Kidney capillary endothelial cell (primary cell): ENCODE data around the gene ARHGEF17.
"Not testable (repeated sequence)": the region's sequence is repeated elsewhere in the genome, so short reads cannot be mapped to it uniquely, and the experiment has no call there.

Experiments
- DNase-seq: peaks from one replicate; pipeline ENCODE4 v3.0.0-alpha.2; 2018; ENCODE audit warnings: low spot score

ARHGEF17 gene

DNA sequence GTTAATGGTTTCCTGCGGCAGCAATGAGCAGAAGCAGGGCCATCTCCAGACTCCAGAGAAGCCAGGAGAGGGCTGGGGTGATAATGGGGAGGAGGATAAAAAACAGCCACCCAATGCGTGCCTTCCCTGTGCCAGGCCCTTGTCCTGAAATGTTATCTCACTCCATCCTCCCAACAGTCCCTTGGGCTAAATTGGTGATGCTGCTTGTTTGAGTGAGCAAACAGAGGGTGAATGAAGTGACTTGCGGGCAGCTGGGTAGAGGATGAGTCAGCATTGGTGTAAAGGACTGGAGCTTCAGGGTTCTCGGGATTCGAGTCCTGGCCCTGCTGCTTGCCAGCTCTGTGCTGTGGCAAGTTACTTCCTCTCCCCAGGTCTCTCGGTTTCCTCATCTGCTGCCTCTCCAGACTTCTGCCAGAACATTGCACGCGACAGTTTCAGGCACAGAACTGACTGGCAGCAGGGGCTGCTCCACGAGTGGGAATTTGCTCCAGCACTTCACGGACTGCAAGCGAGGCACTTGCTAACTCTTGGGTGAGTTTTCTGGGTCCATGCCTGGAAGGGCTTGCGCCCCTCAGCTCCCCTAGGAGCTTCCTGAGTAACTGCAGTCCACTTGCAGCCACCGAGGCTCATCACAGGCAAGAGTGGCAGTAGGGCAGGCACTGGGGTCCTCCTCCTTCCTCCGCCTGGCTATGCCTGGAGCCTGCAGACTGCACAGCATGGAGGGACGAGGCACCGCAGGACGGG is 36.0 kb upstream of the ARHGEF17 start, which contains the start of gene P2RY6:
Gene P2RY6, plus strand, starts transcription at position 403 of the 744 bp plus-strand sequence. CDS start 24,181 bp downstream, outside the sequence.
- no peak for DNase-seq

DNA sequence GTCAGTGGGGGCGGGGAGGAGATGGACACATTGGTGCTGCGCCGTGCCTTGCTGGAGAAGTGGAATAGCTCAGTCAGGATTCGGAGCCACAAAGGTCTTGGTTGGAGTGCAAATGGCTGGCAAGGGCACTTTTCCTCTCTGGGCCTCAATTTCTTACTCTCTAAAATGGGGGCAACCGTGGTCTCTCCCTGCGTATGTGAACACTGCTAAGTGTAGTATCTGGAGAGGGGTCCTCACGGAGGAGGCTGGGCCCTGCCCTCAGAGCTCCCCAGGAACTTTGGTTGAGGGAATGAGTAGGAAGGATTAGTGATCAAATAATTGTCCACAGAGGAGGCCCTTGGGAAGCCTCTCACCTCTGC is 35.4 kb upstream of the ARHGEF17 start:
- no peak for DNase-seq

DNA sequence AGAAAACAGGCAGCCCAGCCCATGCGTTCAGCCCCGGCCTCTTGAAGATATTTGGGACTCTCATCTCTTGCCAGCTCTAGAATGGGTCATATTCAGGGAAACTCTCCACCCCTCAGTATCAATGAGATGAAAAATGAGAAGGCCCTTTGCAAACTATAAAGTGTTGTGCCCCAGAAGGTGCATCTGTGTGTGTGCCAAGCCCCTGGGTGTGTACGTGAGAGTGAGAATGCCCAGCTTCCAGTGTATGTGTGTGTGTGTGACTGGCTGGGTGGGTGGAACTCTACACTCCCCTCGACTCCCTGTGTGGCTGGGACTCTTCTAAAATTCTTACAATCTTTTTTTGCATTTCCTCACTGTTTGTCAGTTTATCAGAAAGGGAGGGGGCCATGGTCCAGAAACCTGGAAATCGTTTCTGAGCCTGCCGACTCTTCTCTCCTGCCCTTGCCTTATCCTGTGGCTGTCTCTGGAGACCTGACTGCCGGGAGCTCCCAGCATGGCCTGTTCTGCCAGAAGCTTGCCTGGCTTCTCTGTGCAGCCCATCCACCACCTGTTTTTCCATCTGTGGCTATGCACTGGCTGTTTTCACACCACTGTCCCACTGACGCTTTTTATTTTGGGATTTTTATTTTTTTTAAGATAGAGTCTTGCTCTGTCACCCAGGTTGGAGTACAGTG is 34.7 kb upstream of the ARHGEF17 start:
- no peak for DNase-seq

DNA sequence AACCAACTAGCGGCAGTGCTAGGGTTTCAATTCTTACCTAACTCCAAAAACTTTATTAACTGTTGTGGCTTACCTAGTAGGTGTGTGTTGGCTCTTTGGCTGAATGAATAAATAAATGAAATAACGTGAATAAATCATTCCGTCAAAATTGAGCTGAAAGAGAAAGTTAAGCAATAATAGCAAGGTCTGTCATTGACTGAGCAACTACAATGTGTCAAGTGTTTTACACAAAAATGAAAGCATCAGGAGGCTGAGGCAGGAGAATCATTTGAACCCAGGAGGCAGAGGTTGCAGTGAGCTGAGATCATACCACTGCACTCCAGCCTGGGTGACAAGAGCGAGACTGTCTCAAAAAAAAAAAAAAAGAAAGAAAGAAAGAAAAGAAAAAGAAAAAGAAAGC is 33.9 kb upstream of the ARHGEF17 start:
- DNase-seq, result not testable (repeated sequence)

DNA sequence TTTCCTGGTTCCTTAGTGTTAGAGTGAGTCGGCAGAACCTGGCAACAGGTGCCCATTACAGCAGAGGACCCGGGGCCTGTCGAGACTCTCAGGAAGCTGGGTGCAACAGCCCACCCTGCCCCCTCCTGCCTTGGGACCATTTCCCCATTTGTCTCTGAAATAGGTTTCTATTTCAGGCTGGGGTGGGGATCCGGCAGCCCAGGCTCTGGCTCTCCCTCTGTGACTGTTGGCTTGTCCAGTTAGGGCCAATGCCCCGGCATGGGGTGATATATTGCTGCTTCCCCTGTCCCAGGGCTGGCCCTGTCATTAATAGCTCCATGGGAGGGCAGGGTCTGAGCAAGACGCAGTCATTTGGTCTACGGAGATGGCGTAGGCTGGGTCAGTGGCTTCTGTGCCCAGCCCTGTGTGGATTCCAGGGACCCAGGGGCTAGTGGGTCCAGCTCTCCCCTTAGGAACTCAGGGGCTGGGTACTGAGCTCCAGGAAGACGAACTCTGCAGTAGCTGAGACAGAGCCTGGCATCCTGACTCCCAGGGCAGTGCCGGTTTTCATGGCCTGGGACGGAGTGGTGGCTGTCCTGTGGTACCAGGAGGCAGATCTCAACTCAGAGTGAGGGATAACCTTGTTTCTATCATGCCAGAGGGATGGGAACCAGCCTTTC is 33.2 kb upstream of the ARHGEF17 start:
- no peak for DNase-seq

DNA sequence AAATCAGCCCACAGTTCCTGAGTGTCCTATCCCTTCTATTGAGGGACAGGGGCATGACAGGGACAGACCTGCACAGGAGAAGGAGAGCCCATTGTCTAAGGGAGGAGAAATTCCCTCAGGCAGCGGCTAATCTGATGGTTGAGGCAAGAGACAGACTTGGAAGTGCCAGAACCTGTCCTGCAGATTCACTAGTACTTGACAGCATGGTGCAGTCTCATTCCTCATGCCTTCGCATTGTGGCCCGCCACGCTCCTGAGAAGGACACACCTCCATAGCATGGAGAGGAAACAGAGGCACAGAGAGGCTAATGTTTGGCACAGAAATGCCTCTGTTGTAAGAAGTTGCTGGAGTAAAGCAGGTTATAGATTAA is 32.7 kb upstream of the ARHGEF17 start:
- DNase-seq, result no peak

DNA sequence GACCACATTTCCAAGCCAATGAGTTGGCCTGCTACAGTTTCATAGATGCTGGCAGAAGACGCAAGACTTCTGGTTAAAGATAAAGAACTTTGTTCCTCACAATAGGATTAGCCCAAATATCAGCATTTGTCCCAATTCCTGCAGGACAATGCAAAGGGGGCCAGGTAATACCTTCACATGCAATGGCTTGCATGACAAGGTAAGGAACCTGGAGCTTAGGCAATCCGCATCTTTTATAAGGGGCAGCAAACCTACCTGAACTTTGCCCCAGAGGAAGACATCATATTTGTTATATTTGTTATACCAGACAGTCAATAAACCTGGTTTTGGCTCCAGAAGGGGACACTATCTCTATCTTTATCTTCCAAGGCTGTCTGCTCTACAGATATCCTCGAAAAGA is 30.6 kb upstream of the ARHGEF17 start:
- DNase-seq, result no peak

DNA sequence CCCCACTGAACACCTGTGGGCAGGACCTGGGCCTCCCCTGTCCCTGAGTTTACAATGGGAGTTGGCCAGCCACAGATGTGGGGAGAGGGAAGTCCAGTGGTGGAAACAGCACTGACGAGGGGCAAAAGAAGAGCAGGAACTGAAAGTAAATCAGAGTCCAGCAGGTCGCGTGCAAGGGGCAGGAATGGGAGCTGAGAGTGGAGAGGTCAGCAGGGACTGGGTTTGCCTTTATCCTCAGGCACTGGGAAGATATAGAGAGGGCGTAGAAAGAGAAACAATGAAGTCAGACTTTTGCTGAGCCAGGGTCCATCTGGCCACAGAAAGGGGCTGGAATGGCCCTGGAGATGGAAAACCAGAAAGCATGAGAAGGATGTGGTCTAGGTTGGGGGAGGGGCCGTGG is 27.4 kb upstream of the ARHGEF17 start:
- DNase-seq, result no peak

DNA sequence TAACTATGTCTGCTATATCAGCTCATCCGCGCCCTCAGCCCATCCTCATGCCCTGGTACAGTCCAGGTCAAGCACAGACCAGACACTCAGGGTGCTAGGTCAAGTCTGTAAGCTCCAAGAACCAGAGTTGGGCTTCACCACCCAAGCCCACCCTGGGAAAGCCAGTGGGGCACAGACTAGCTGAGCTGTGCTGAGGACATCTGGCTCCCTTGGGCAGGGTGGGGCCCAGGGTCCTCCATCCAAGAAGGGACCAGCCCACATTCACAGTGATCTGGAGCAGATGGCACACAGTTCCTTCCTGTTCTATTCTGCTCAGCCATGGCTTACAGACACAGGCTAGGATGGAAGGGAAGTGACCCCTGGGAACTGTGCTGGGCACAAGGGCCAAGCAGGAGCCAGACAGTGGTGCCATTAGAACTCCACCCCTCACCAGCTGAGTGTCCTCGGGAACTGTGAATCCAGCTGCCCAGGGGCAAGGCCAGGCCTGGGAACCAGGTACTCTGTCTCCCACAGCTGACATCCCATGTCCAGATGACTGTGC is 26.8 kb upstream of the ARHGEF17 start:
- DNase-seq, result no peak

DNA sequence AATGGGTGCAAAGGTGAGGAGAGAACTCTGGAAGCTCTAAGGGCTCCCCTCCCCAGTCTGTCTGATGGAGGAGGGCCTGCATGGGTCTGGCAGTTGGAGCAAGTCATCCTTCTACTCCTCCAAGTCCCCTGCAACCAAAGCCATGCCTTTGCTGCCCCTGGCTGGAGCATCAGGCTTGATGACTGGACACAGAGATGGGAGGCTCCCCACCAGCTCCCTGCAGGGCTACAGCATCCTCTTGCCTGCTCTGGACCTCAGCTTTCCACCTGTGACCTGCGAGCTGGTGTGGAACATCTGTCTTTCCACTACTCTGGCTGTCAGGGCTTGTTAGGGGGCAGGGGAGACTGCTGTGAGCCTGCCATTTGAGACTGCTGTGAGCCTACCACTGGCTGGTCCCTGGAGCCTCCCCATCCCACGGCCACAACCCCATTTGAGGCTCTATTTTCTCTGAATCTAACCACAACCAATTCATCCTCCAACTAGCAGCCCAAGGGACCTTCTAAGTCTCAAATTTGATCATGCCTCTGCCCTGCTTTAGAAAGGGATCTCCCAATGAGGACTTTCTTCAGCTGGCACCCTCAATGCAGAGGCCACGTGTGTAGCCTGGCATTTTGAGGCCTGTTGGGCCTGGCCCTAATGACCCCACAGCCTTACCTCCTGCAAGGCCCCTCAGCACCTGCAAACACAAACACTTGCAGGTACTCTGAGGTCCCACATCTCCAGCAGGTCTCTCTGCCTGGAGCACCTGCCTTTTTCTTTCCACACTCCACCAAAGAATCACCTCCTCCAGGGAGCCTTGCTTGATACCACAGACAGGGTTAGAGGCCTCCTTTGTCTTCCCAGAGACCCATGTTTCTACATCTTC is 26.0 kb upstream of the ARHGEF17 start:
- DNase-seq, result no peak

DNA sequence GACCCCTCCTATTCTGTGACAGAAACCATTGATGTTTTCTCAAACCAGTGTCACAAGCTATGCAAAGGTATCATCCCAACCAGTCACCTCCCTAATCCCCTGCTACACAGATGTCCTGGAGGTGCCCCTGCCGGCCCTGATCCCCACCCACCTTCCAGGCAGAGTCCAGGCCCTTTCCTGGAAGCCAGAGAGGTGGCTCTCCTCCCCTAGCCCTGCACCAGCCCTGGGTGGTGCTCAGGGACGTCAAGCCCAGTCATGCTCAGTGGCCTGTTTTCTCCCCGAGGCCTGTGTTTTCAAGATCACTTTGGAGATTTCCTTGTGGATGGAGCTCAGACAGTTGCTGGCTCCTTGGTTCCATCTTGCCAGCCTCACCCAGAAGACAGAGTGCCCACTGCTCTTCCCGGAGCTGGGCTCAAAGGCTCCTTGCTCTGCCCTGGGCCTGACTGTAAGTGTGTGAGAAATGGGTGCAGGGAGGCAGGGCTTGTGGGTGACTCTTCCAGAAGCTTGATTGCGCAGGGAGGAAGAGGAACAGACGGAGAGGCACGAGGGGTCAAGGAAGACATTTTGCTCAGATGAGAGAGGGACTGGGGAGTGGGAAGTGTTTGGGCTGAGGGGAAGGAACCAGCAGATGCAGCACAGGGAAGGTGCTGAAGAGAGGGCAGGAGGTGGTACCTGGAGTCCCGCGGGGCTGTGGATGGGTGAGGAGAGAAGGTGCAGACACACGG is 24.6 kb upstream of the ARHGEF17 start:
- no peak for DNase-seq

DNA sequence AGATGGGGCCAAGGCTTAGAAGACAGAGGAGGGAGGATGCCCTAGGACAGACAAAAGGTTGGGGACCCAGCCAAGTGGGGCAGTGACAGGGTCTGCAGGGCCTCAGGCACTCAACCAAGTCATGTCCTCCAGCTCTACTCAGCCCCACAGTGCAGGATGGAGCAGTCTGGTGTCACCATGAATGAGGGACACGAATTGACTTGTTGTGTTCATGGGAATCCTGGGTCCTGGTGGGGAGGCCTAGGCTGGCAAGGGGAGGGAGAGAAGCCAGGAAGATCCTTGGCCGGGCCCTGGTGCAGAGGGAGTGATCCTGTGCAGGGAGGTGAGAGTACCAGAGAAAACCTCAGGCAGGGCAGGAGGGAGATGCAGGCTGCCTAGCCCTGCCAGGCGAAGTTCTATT is 24.0 kb upstream of the ARHGEF17 start:
- DNase-seq, result no peak

DNA sequence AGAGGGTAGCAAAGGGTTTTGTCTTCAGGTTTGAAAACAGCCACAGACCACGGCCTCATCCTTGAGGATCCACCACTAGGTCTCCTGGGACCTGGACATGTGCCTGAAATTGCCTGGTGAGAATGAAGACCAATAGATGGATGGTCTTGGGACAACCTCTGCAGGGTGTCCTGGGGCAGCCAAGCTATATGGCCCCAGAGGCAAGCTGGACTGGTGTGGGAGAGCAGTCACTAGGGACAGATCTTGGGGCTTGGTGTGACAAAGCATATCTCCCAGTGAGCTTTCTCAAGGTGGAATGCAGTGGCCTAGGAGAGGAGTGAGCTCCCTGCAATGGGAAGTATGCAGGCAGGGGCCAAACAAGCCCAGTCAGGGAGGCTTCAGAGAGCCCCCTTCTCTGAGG is 22.4 kb upstream of the ARHGEF17 start:
- no peak for DNase-seq

DNA sequence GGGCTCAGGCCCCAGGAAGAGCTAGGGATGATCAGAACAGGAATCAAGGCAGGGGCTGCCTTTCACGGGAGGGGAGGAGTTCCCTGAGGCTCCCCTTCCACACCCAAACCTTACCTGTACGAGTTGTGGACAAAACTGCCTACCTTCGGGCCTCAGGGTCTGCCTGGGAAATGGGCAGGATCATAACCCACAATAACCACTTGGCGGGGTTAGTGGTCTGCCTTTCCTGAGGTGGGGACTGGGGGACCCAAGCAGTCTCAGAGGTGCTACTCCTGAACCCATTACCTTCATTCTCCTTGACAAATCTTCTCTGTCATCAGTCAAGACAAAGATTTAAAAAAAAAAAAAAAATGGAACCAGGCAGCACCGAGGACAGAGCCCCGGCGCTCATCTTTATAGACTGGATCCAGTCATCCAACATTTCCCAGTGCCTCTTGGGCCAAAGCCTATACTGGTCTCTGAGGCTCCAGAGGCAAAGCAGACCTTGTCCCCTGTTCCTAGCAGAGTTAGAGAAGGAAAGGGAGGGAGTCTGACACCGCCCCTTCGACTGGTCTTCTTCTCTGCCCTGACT is 21.8 kb upstream of the ARHGEF17 start:
- DNase-seq, result no peak

DNA sequence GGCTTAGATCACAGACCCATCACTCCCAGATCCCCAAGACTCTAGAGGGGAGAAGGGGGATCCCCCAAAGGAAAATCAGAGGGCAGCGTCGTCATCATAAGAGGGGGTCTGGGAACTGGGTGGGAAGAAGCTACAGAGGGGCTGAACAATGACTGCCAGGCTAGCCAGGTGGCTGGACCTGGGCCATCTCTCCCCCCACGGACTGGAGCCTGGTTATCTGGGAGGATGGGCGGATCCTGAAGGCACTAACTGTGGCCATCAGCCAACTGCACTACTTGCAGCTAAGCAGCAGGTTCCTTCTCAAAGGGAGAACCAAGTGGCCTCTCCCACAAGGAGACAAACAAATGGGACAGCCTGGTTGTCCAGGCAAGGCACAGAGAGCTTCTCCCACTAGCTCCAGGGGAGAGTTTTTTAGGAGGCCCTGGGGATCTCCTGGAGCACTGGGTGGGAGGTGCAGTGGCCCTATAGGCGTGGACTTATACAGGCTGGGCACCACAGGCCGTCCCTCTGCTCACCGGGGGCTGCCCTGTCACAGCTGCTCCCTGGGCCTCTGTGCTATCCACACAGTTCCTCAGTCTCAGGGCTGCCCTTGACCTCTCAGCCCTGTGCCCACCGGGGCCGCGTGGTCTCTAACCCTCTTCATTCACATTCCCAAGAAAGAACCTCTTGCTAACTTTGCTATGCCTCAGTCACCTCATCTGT is 20.5 kb upstream of the ARHGEF17 start:
- no peak for DNase-seq

DNA sequence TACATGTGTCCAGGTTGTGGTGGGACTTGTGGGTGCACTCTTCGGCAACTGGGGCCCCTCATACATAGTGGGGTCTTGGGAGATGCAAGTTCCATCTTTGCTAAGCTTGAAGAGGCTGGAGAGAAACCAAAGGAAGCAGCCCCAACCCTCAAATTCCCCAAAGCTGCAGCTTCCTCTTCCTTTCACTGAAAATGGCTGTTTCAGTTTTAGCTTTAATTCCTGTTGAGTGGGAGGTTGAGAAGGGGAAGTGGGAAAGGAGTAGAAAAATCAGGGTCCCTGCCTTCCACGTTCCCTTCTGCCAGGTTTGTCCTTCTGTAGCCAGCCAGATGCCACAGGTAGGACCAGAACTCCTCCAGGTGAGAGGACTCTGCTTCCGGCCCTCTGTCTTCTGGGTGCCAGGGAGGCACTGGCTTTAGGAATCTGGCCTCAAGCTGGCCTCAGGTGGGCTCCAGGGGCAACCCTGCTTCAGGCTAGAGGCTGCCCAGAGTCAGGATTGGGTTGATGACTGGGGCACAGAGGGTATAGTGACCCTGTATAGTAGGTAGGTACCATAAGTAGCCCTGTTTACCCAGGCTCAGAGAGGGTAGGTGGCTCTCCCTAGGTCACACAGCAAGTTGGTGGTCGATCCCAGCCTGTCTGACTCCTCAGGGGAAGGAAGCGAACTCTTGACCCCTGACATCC is 19.7 kb upstream of the ARHGEF17 start:
- DNase-seq, result no peak

DNA sequence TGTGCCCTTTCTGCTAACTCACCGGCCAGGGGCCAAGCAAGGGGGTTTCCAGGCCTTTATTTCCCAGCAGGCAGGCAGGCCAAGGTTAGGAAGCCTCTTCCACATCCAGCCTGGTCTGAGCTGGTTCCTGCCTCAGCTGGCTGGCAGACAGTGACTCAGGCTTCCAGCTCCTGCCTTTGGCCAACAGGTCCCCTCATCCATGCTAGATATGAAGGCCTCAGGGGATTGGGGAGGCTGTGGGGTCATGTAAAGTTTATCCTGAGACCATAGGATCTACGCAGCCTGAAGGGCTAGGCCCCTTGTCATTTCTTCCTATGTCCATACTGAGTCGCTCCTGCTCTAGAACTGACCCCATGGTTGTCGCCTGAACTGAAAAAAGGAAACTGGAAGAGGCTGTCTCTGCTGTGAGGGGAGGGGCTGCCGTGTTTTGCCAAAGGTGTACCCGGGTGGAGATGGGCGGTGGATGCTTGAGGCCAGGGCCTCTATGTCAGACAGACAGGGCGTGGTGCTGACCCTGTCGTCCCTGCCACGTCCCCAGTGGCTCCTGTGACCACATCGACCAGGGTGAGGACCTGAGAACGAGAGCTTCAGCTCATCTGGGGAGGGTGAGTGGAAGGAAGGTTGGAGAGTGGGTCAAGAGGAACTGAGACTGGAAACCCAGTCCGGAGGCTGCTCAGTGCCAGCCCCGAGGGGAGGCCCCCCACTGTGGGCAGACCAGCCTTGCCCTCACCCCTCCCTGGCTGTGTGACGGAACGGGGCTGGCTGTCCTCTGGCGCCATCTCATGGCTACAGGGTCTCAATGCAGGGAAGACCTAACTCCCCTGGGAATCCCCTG is 19.0 kb upstream of the ARHGEF17 start:
- peak; percentile 98 for DNase-seq

DNA sequence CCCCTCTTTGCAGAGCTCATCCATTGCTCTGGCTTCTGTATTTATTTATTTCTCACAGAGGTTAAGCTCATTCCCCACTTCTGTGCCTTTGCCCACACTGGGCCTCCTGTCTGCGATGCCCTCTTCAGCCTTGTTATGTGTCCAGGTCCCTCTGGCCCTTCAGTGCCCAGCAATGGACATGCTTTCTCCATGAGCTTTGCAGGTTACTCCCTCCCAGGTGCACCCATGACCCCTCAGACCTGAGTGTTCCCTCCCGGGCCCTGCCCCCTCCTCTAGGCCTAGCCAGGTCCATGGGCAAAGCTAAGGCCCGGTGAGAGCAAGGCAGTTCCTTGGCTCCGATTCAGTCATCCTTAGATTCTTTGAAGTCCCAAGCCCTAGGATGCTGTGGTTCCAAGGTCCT is 17.5 kb upstream of the ARHGEF17 start:
- no peak for DNase-seq

DNA sequence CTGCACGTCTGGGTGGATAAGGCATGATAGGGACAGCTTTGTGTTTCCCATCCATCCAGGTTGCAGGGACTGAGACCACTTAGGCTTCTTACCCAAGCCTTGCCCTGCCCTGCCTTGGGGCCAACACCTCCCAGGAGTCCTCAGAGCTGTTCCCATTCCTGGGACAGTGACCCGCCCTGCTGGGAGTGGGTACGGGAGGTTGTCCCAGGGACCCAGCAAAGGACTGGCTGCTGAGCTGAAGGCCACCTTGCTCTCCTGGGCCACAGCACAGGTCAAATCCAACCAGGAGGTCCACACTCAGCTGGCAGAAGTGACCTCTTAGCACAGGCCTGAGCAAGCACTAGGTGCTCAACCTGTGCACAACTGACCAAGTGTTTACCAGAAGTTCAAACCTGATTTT is 16.9 kb upstream of the ARHGEF17 start:
- no peak for DNase-seq
